Aorta (tissue), 5 donors: ENCODE results near the gene CUX1. TPM values are rescaled to one million over a fixed set of nuclear protein-coding genes. Genes with fewer than 3 reads are reported as not detected.
"Not testable (repeated sequence)": the region's sequence is repeated elsewhere in the genome, so short reads cannot be mapped to it uniquely, and the experiment has no call there.

Experiments
- ATAC-seq: fragments of 200-7000 bp; cut with Tn5 transposase; one replicate; pipeline ENCODE4 v1.9.1; 2022; ENCODE audit warnings: moderate library complexity; ENCODE audit not compliant: low FRiP score
- DNase-seq, 2 donors: peaks; one replicate each; pipeline ENCODE4 v3.0.0-alpha.2; 2020
- H3K27ac ChIP-seq, 2 donors: one replicate each; pipeline ENCODE4 v1.5.1; 2013; ENCODE audit warnings: low read length in 2 of 2, mild to moderate bottlenecking in 2 of 2, moderate library complexity in 2 of 2, control low read depth in 1 of 2, inconsistent platforms in 1 of 2, low read depth in 1 of 2
- H3K27me3 ChIP-seq, 2 donors: one replicate each; pipeline ENCODE4 v1.6.1; 2013; ENCODE audit warnings: control low read depth in 1 of 2, low read length in 1 of 2, mild to moderate bottlenecking in 1 of 2, moderate library complexity in 1 of 2; ENCODE audit not compliant: insufficient read depth in 2 of 2, control insufficient read depth in 1 of 2
- H3K36me3 ChIP-seq, 2 donors: one replicate each; pipeline ENCODE4 v1.6.1; 2013; ENCODE audit warnings: control low read depth in 1 of 2, low read length in 1 of 2, mild to moderate bottlenecking in 1 of 2; ENCODE audit not compliant: insufficient read depth in 2 of 2, control insufficient read depth in 1 of 2
- H3K4me1 ChIP-seq, 2 donors: one replicate each; pipeline ENCODE4 v1.6.1; 2013; ENCODE audit warnings: low read length in 2 of 2, control low read depth in 1 of 2, mild to moderate bottlenecking in 1 of 2, moderate library complexity in 1 of 2; ENCODE audit not compliant: insufficient read depth in 2 of 2, control insufficient read depth in 1 of 2
- H3K4me3 ChIP-seq, 2 donors: one replicate each; pipeline ENCODE4 v1.5.1; 2013; ENCODE audit warnings: low read length in 2 of 2, control low read depth in 1 of 2, mild to moderate bottlenecking in 1 of 2
- H3K9me3 ChIP-seq: one replicate; pipeline ENCODE4 v1.6.1; 2013; ENCODE audit warnings: mild to moderate bottlenecking, low read length; ENCODE audit not compliant: control insufficient read depth
- WGBS, 2 donors: extraction: QIAGEN DNeasy Blood & Tissue Kit; methylation state at CpG; one replicate each; pipeline ENCODE4 v1.1.7; 2013; 5-methylcytosine and 5-hydroxymethylcytosine counted together
- intact Hi-C, 2 donors: fragments of 100-400 bp; cut with DNase I; formaldehyde crosslinking; loops; one replicate each; pipeline versions ENCODE4 v1.14.2 to v1.15.0; 2022
- polyA plus RNA-seq, 2 donors: library from polyadenylated mRNA; stranded (reverse); fragments of 200-250 nt; gene quantifications; one replicate each; pipeline ENCODE4 v1.2.3, GENCODE V29; 2013
- total RNA-seq, 2 donors: library from RNA; stranded (reverse); fragmentation: NEBNext Ultra II Directional; extraction: Animal tissue kit (Norgen Biotek cat#: 25700); gene quantifications; one replicate each; pipeline ENCODE4 v1.2.1, GENCODE V29; 2021
- donor health status: healthy with polysubstance abuse.
- donor health status: Bipolar disorder and iron deficiency.
- donor health status: DM: no; HTN: no; CAD: no.
- donor health status: DM: no; HTN: no; CAD: no.
- donor health status: DM: yes; HTN: yes; CAD: no.

Gene CUX1
- total and polyA plus RNA-seq, 4 donors = 51.6 to 159 (median 94.1) TPM

GRCh38 chr7:102129636-102130370, 312.4 kb downstream of the CUX1 start:
- H3K27ac ChIP-seq = no peak overlapping the region
- intact Hi-C loops = loop anchor here in 1 of 2 donors (5.0 to 10.0 kb wide), 5 partner anchors 125 to 445 kb away; no protein-coding TSS in a partner anchor
- WGBS, 2 donors = 78 to 87% methylated on average over 15 of the region's 15 CpGs

GRCh38 chr7:102132209-102132752, 314.9 kb downstream of the CUX1 start:
- H3K27ac ChIP-seq = no peak overlapping the region
- WGBS, 2 donors = 92 to 94% methylated on average over 18 of the region's 18 CpGs
- H3K4me3 ChIP-seq = no peak overlapping the region
- no peaks in the 10 kb centered on the region for H3K27me3 ChIP-seq
- DNase-seq (peak in 1 of 2 donors; percentile 3), ATAC-seq (no peak)
- peaks cover 0 to 1% of the 10 kb centered on the region in 2 donors for H3K36me3 ChIP-seq
- H3K4me1 ChIP-seq = no peaks in the 10 kb centered on the region
- no peaks in the 10 kb centered on the region for H3K9me3 ChIP-seq
- intact Hi-C loops = no loop called here

More at GRCh38 chr7:102129636-102130370, 312.4 kb downstream of the CUX1 start:
- peaks cover 0 to 1% of the 10 kb centered on the region in 2 donors for H3K36me3 ChIP-seq
- no peaks in the 10 kb centered on the region for H3K9me3 ChIP-seq
- H3K4me3 ChIP-seq = no peak overlapping the region
- no peaks in the 10 kb centered on the region for H3K27me3 ChIP-seq
- ATAC-seq = no peak
- DNase-seq = peak in 1 of 2 donors; percentile 65
- H3K4me1 ChIP-seq = no peaks in the 10 kb centered on the region

- Histone ChIP-seq H3K4me1 (no peaks in the 10 kb centered on the region), H3K36me3 (no peaks in the 10 kb centered on the region), H3K4me3 (no peak overlapping the region), H3K27ac (no peak overlapping the region), H3K9me3 (no peaks in the 10 kb centered on the region), H3K27me3 (no peaks in the 10 kb centered on the region)
- DNase-seq (no peak), ATAC-seq (no peak)
- intact Hi-C loops = no loop called here
- WGBS, 2 donors = 83 to 91% methylated on average over 6 of the region's 6 CpGs
These were observed 321.2 kb downstream of the CUX1 start for GRCh38 chr7:102138676-102139075.

- Histone ChIP-seq H3K9me3 (no peaks in the 10 kb centered on the region), H3K36me3 (no peaks in the 10 kb centered on the region), H3K4me1 (no peaks in the 10 kb centered on the region), H3K27ac (no peak overlapping the region), H3K27me3 (no peaks in the 10 kb centered on the region), H3K4me3 (no peak overlapping the region)
- intact Hi-C loops = no loop called here
- no peak for ATAC-seq
- peak in 1 of 2 donors; percentile 64 for DNase-seq
- 84% methylated on average over 14 of the region's 14 CpGs for WGBS, 2 donors
These were observed 323.5 kb downstream of the CUX1 start for GRCh38 chr7:102140952-102141370.

GRCh38 chr7:102142433-102142832, 325.0 kb downstream of the CUX1 start:
- 96% methylated on average over 3 of the region's 3 CpGs for WGBS, 2 donors
- ATAC-seq, H3K27me3 ChIP-seq, intact Hi-C loops, H3K9me3 ChIP-seq, H3K4me1 ChIP-seq, H3K27ac ChIP-seq, H3K4me3 ChIP-seq, H3K36me3 ChIP-seq, DNase-seq: not testable (repeated sequence)

- DNase-seq (peak in 1 of 2 donors; percentile 35), ATAC-seq (no peak)
- H3K36me3 ChIP-seq = no peaks in the 10 kb centered on the region
- no peaks in the 10 kb centered on the region for H3K9me3 ChIP-seq
- H3K4me3 ChIP-seq = no peak overlapping the region
- WGBS, 2 donors = 95 to 97% methylated on average over 18 of the region's 18 CpGs
- H3K27me3 ChIP-seq = no peaks in the 10 kb centered on the region
- intact Hi-C loops = no loop called here
- H3K4me1 ChIP-seq = no peaks in the 10 kb centered on the region
- H3K27ac ChIP-seq = no peak overlapping the region
These were observed 328.7 kb downstream of the CUX1 start for GRCh38 chr7:102146122-102146521.

- peak; percentile 50 for ATAC-seq
- peak in 1 of 2 donors; percentile 59 for DNase-seq
- WGBS, 2 donors = 44% methylated on average over 10 of the region's 10 CpGs
These were observed 329.6 kb downstream of the CUX1 start for GRCh38 chr7:102147008-102147407.

GRCh38 chr7:102148799-102149198, 331.4 kb downstream of the CUX1 start:
- intact Hi-C loops = no loop called here
- DNase-seq (no peak), ATAC-seq (no peak)
- Histone ChIP-seq H3K4me3 (no peak overlapping the region), H3K36me3 (no peaks in the 10 kb centered on the region), H3K27me3 (no peaks in the 10 kb centered on the region), H3K27ac (no peak overlapping the region), H3K9me3 (no peaks in the 10 kb centered on the region), H3K4me1 (no peaks in the 10 kb centered on the region)
- WGBS, 2 donors = 91 to 94% methylated on average over 9 of the region's 9 CpGs

More at GRCh38 chr7:102147008-102147407, 329.6 kb downstream of the CUX1 start:
- no peak overlapping the region for H3K27ac ChIP-seq
- no peaks in the 10 kb centered on the region for H3K36me3 ChIP-seq
- no peak overlapping the region for H3K4me3 ChIP-seq
- no peaks in the 10 kb centered on the region for H3K4me1 ChIP-seq
- intact Hi-C loops = no loop called here
- H3K27me3 ChIP-seq = no peaks in the 10 kb centered on the region
- no peaks in the 10 kb centered on the region for H3K9me3 ChIP-seq

GRCh38 chr7:102149416-102149815, 332.0 kb downstream of the CUX1 start:
- Histone ChIP-seq H3K36me3 (no peaks in the 10 kb centered on the region), H3K9me3 (no peaks in the 10 kb centered on the region), H3K4me3 (no peak overlapping the region), H3K4me1 (no peaks in the 10 kb centered on the region), H3K27ac (no peak overlapping the region), H3K27me3 (no peaks in the 10 kb centered on the region)
- DNase-seq (peak in 1 of 2 donors; percentile 34), ATAC-seq (no peak)
- intact Hi-C loops = no loop called here
- 92 to 96% methylated on average over 12 of the region's 12 CpGs for WGBS, 2 donors
